ENCODE results near the gene TXN2. TPM values are rescaled to one million over a fixed set of nuclear protein-coding genes. Genes with fewer than 3 reads are reported as not detected.

The TXN2 gene
- total and polyA plus RNA-seq, 2 experiments from 2014 or later, result 23.0 to 50.3 TPM

- peak; percentile 97 for TF ChIP-seq ETS1 (IDR thresholded peaks at IDR 0.05)
- TF ChIP-seq CTCF (conservative IDR thresholded peaks at IDR 0.05; ENCODE audit: low read depth in 2 of 2), result no peak
- peak; percentile 70 for TF ChIP-seq POLR2AphosphoS5 (IDR thresholded peaks at IDR 0.05; ENCODE audit: low read depth)
- no peak for TF ChIP-seq JUNB (IDR thresholded peaks at IDR 0.05; ENCODE audit: unreplicated experiment)
- TF ChIP-seq NANOG (IDR thresholded peaks at IDR 0.05; ENCODE audit: borderline replicate concordance), result no peak
- TF ChIP-seq STAT1 (IDR thresholded peaks at IDR 0.05; ENCODE audit: unreplicated experiment), result no peak
- TF ChIP-seq CREB1 (CRISPR knock-in tag; IDR thresholded peaks at IDR 0.05; ENCODE audit: low read depth), result peak; percentile 80
- no peak for TF ChIP-seq REST (IDR thresholded peaks at IDR 0.05; ENCODE audit: unreplicated experiment)
- TF ChIP-seq EZH2phosphoT487 (IDR thresholded peaks at IDR 0.05; ENCODE audit: unreplicated experiment), result no peak
- TF ChIP-seq EZH2 (IDR thresholded peaks at IDR 0.05; ENCODE audit: low read depth, unreplicated experiment), result no peak
- no peak for TF ChIP-seq ZNF114 (CRISPR knock-in tag; IDR thresholded peaks at IDR 0.05)
Observed at GRCh38 chr22:36528795-36529751, 47.6 kb upstream of the TXN2 start, which contains the start of gene EIF3D (continued).

GRCh38 chr22:36528341-36528740 is 46.9 kb upstream of the TXN2 start:
- H3K27ac ChIP-seq (ENCODE audit: low read depth), result peak overlapping the region; percentile 99
- peaks cover 6% of the 10 kb centered on the region; the same call in 1 of the 2 replicates for H3K4me1 ChIP-seq (ENCODE audit: insufficient read depth)
- peak overlapping the region; percentile 100 for H3K4me3 ChIP-seq
- TF ChIP-seq ZNF331 (CRISPR knock-in tag; IDR thresholded peaks at IDR 0.05; ENCODE audit: low read depth), result no peak
- TF ChIP-seq STAT1 (IDR thresholded peaks at IDR 0.05; ENCODE audit: unreplicated experiment), result no peak
- no peak for TF ChIP-seq ZNF114 (CRISPR knock-in tag; IDR thresholded peaks at IDR 0.05)
- TF ChIP-seq EZH2 (IDR thresholded peaks at IDR 0.05; ENCODE audit: low read depth, unreplicated experiment), result no peak
- TF ChIP-seq CREB1 (CRISPR knock-in tag; IDR thresholded peaks at IDR 0.05; ENCODE audit: low read depth), result no peak
- H3K4me3 Mint-ChIP-seq, result peak overlapping the region; percentile 92
- peaks cover 5% of the 10 kb centered on the region for H3K4me1 Mint-ChIP-seq
- H2AFZ ChIP-seq, result peak overlapping the region; percentile 88; the same call in 1 of the 2 replicates
- ATAC-seq (peak; percentile 5), DNase-seq (ENCODE audit: low spot score) (no peak)
- peak overlapping the region; percentile 100 for H3K4me2 ChIP-seq
- H3K27me3 Mint-ChIP-seq (ENCODE audit: insufficient read depth, low read depth, poor library complexity), result peaks cover 15% of the 10 kb centered on the region
- H3K27me3 ChIP-seq (ENCODE audit: insufficient read depth), result no peaks in the 10 kb centered on the region
- 0 out of 2 replicates have a peak, but pooled peaks cover 3% of the 10 kb centered on the region for H3K9me2 ChIP-seq (ENCODE audit: insufficient read depth)
- H3K27ac Mint-ChIP-seq, result peak overlapping the region; percentile 99
- H3K9me3 Mint-ChIP-seq, result peaks cover 3% of the 10 kb centered on the region
- H3K79me2 ChIP-seq (replicated peaks; ENCODE audit: insufficient read depth), result peaks cover 30% of the 10 kb centered on the region
- H4K20me1 ChIP-seq (replicated peaks; ENCODE audit: insufficient read depth), result peaks cover 9% of the 10 kb centered on the region
- H3K36me3 ChIP-seq (ENCODE audit: insufficient read depth), result peaks cover 36% of the 10 kb centered on the region
- peaks cover 29% of the 10 kb centered on the region for H3F3A ChIP-seq (replicated peaks; ENCODE audit: low read depth)
- peaks cover 42% of the 10 kb centered on the region for H3K36me3 Mint-ChIP-seq (ENCODE audit: low read depth)

All from GM23338 (cell line).